NCI-H345 (cell line): Measurements from ENCODE around the gene ART4.

Experiments
- DNase-seq: peaks from one replicate; lab custom pipeline; 2025; lab: John Stamatoyannopoulos, UW

Gene ART4

GRCh38 chr12:14843425-14843887 is at the start of gene ART4:
Gene ART4 (minus strand): TSS chr12:14843526. CDS start chr12:14843113, 413 bp downstream.
- DNase-seq, result no peak

GRCh38 chr12:14892726-14893505 is 49.6 kb upstream of the ART4 start:
- DNase-seq, result no peak

GRCh38 chr12:14890701-14891100 is 47.4 kb upstream of the ART4 start:
- DNase-seq, result no peak

GRCh38 chr12:14886271-14886670 is 42.9 kb upstream of the ART4 start:
- peak; percentile 83 for DNase-seq

- DNase-seq, result no peak
These were observed 42.4 kb upstream of the ART4 start, which contains the start of gene MGP for GRCh38 chr12:14885718-14886221. Gene MGP (minus strand): TSS chr12:14885854. CDS start chr12:14885791, 63 bp downstream.

- peak; percentile 78 for DNase-seq
These were observed 41.1 kb upstream of the ART4 start for GRCh38 chr12:14884458-14884878.

- no peak for DNase-seq
These were observed 40.4 kb upstream of the ART4 start for GRCh38 chr12:14883686-14884085.

- DNase-seq, result no peak
These were observed 37.6 kb upstream of the ART4 start for GRCh38 chr12:14880890-14881453.

GRCh38 chr12:14879222-14879933 is 36.1 kb upstream of the ART4 start:
- no peak for DNase-seq

- no peak for DNase-seq
These were observed 35.2 kb upstream of the ART4 start for GRCh38 chr12:14878488-14878887.

- no peak for DNase-seq
These were observed 33.5 kb upstream of the ART4 start for GRCh38 chr12:14876833-14877232.

GRCh38 chr12:14874882-14875281 is 31.6 kb upstream of the ART4 start:
- DNase-seq, result no peak

GRCh38 chr12:14873440-14874185 is 30.3 kb upstream of the ART4 start:
- DNase-seq, result no peak

GRCh38 chr12:14871886-14872285 is 28.6 kb upstream of the ART4 start:
- DNase-seq, result no peak

GRCh38 chr12:14871247-14871646 is 27.9 kb upstream of the ART4 start:
- no peak for DNase-seq

- DNase-seq, result no peak
These were observed 25.7 kb upstream of the ART4 start for GRCh38 chr12:14868916-14869506.

- no peak for DNase-seq
These were observed 17.2 kb upstream of the ART4 start for GRCh38 chr12:14860490-14860889.

- no peak for DNase-seq
These were observed 15.2 kb upstream of the ART4 start for GRCh38 chr12:14858513-14858912.

GRCh38 chr12:14854586-14855183 is 11.4 kb upstream of the ART4 start:
- DNase-seq, result no peak

GRCh38 chr12:14853961-14854360 is 10.6 kb upstream of the ART4 start:
- DNase-seq, result no peak

- no peak for DNase-seq
These were observed 9.6 kb upstream of the ART4 start for GRCh38 chr12:14852880-14853279.
